Activated CD4-positive, alpha-beta T cell treated with anti-CD3 and anti-CD28 coated beads, Interleukin-2, amount 50 U/mL, for 48 hours (primary cell): Measurements from ENCODE around the gene FOXF2.
A peak's percentile ranks its signal among the peaks of the same experiment; 100 is the strongest.

ENCODE experiments used
- DNase-seq, 2 experiments: peaks; one replicate each; pipeline ENCODE4 v3.0.0-alpha.2; 2020

FOXF2 gene

DNA sequence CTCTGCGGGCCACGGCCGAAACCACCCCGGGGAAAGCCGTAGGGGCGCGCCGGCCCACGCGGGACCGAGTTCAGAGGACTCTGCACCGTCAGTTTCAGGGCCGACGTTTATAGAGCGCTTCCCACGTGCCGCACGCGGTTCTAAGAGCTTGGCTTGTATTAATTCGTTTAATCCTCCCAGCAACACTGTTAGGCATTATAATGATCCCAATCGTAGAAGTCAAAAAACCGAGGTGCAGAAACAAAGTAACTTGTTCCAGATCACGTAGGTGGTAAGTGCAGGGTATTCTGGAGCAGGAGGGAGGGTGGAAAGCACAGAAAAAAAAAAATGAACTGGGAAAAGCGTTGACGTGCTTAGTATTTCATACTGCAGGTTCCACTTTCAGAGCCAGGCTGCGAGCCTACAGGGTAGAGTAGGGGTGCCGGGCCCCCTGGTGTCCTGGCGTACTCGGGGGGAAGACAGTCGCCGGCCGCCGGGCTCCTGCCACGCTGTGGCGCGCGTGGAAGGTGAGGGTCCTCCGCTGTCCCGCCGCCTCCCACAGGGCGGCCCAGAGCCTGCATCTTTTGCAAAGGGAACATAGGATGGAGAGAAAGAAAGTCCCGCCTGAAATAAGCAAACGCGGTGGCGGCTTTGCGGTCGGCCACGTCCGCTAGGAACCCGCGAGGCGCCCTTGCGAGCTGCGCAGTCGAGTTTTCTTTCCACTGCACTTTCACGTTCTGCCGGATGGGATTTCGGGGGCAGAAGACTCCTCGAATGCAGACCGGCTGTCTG, 10.2 kb upstream of the FOXF2 start:
- peak in 1 of 2 experiments; percentile 40 for DNase-seq

DNA sequence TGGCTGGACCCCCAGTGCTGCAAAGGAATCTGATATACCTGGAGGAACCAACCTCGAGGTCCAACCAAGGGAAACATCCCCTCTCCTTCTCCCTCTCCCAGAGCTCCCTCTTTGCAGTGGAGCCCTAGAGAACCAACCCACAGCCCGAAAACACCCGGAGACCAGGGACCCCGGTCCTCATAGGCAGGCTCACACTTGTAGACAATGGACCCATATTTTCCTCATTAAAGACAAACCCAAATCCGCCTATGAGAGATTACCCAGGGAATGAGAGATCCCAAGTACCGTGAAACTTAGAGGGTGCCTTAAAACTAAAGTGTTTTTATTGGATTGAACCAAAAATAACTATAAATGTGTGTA, 9.6 kb upstream of the FOXF2 start:
- DNase-seq, result no peak

DNA sequence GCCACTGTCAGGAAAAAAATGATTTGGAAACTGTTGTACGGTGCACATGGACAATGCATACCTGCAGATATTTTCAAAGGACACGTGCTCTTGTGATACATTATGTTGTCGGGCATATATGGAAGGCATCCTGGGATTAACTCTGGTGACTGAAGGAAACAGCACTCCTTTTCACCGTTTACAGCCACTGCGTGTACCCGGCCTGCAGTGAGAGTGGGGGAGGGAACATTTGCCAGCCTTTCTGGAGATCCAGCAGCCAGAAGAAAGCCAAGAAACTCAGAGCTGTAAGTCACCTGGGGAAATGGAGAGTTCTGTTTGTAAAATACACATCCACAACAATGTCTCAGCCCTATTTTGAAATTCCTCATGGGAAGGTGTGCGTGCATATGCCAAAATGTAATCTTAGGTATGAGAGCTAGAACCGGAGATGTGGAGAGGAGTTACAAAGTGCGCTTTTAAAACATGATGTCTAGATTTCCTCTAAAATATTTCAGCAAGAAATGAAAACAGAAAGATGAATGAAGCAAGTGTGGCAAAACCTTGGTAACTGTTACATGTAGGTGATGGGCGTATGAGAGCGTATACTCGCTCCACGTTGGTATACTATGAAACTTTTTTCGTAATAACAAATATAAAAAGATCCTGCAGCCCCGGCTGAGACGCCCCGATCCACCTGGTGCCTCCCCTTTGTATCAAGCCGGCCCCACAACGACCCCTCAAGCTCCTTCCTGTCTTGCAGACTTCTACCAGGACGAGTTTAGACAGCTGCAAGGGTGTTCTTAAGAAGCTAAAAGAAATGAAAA, 8.6 kb upstream of the FOXF2 start:
- DNase-seq, result no peak

DNA sequence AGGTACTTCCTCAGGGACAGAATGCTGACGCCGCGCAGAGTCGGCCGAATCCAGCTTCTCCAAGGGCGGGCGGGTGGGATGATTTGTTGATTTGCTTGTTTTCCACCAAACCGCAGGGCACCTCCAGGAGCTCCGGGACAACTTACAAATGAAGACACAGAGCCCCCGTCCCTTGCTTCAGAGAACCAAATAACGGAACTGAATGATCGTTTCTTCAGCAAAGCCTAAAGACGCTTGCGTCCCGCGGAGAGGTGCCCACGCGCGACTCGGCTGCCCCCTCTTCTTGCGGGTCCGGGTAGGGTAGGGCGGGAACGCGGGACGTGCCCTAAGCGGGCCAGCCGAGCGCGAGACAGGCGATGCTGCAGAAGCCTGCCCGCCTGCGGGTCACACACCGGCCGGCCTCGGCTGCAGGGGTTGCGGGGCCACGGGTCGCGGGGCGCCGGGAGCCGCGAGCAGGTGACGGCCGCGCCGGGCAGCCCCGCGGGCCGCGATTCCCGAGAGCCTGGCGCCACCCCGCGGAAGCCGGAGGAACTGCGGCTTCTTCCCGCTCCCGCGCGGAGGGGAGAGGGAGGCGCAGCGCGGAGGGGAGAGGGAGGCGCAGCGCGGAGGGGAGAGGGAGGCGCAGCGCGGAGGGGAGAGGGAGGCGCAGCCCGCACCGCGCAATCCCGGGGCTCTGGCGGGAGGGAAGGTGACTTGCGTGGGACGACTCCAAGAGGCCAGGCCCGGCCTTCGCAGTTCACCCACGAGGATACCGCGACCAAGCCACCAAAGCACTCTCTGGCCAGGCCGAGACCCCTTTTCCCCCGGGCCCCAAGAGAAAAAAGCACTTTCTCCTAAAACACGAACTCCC, 7.7 kb upstream of the FOXF2 start:
- peak; percentile 71 to 74 for DNase-seq

DNA sequence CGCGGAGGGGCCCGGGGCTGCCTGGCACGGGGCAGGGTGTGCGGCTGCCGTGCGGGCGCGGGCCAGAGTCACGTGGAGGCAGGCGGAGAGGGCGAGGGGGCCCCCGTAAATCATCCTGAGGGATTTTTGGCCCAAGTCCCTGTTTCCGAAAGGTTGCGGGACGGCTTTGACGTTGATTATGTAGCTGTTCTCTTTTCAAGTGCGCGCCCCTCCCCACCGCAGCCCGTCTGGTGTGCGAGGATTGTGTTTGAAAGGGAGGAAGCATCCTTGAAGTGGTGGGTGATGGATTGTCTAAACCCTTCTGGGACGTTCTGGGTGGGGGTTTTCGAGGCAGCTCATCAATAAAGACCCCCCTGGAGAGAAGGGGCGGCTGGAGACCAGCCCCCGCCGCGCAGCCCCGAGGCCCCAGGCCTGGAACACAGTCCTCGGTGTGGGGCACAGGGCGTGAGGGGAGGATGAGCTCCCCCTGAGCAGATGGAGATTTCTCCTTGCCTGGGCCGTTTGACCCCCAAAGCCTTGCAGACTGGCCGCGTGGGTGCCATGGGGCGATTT, 7.0 kb upstream of the FOXF2 start:
- no peak for DNase-seq

DNA sequence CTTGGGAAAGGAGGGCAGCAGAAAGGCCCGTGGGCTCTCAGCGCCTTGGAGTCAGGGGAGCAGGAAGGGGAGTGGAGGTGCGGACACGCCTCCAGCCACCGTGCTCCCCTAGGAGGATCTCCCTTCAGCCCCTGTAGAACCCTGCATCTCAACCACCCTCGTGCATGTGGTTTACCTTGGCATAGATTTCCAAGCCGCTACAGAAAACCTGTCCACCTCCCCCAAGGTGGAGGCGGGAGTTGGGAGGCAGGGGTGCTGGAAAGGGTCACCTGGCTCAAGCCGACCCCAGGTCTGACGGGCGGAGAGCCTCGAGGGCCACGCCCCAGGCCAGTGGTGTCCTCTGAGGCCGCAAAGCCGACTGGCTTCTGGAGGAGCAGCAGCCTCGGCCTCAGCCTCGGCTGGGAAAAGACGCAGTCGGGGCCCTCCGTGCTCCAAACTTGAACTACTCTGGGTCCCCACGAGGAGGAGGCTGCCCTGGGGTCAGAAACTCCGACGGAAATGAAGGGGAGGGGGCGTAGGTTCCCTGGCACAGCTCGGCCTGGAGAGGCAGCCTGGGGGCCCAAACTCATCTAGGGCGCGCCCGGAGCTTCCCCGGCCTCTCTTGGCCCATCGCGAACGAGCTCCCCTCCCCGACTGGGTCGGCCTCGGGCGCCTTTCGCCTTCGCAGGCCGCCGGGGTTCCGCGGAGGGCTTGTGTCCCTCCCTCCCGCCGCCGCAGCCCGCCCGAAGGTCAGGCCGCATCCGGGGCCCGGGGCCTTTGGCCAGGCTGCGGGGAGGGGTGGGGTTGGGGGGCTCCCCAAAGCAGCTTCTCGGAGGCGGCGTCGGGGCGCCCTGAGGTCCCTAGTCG, 6.3 kb upstream of the FOXF2 start:
- peak in 1 of 2 experiments; percentile 11 for DNase-seq

DNA sequence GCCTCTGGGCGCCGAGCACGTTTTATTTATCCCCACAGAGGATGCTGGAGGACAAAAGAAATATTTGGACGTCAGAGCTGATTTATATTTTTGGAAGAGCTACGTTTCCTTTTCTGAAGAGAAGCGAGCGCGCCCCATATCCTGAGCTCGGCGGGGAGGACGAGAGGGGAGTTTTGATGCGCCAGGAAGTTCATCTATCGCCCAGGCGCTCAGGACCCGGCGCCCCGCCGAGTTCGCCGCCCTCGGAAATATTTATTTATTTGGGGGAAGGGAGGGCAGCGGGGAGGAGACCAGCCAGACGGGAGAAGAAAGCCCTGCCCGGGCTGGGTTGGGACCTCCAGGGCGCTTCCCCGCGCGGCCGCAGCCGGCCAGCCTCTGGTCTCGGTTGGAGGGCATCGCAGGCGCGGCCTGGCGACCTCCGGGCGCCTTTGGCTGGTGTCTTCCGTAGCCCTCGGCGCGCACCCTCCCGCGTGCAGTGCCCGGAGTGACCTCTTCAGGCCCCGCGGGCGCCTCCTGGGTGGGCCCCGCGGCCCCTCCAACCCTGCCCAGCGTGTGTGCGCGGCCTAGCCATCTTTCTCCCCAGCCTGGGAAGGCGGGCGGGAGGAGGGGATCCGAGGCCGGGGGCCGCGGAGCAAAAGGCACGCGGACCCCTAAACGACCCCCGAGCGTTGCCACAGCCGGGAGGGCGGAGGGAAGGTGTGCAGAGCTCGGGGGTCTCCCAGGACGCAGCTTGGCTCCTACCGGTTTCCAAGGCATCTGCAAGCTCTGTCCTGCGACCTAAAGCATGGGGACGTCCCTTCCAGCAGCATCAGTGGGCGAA, 5.4 kb upstream of the FOXF2 start:
- DNase-seq, result no peak

DNA sequence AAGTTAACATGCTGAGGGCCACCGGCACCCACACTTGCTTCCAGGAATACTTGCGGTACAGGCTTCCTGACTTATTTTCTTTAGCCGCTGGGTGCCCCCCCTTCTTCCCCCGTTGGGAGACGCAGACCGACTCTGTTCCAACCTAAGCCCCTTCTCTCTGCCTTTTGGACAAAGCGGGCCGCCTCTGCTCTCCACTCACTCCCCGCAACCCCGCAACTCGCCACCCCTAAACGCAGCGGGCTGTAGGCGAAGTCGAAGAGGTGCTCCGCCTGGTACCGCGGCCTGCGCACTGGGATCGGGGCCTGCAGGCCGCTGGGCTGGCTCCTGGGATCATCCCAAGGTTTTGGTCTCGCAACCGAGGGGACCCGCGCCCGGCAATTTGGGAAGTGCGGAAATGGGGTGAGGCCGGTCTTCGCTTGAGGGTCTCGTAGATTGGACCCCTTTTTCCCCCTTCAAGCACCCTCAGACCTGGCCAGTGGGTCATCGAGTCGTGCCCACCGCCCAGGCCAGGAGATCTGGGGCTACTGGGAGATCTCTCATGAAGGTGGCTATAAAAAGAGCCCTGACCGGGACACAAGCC, 4.7 kb upstream of the FOXF2 start:
- no peak for DNase-seq

DNA sequence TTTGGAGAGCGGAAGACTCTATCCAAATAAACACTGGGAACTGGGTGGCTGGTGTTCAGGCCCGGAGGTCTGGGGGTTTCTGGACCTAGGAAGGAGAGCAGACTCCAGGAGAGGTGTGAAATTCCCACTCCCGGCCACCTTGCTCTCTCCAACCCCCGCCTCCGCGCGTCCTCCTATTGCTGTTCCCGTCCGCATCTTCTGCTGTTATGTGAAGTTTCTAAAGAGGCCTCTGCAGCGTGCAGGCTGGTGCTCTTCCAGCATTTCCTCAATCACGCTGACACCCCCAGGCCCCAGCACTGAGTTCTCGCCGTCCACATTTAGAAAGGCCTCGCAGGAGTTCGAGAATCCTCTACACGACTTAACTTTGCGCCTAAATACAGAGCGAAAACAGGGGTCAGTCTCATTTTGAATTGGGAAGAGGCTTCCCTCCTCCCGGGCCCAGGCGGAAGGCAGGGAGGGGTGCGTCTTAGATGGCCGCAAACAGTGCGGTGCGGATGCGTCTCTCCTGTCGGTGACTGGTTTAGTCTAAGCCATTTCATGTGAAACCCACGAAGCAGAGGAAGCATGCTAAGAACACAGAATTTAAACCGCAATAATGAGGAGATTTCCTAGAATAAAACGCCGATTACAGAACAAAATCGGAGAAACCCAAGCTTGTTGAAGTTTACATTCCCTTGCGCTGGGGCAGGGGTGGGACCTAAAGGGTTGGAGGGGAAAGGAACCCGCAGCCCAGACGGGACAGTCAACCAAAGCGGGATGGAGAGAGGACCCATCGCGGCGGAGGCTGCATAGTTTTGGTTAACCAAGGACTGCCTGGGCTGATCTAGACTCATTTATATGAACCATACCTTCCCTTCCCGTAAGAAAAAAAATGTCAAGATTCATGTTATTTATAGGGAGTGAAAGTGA, 4.0 kb upstream of the FOXF2 start:
- DNase-seq, result no peak

DNA sequence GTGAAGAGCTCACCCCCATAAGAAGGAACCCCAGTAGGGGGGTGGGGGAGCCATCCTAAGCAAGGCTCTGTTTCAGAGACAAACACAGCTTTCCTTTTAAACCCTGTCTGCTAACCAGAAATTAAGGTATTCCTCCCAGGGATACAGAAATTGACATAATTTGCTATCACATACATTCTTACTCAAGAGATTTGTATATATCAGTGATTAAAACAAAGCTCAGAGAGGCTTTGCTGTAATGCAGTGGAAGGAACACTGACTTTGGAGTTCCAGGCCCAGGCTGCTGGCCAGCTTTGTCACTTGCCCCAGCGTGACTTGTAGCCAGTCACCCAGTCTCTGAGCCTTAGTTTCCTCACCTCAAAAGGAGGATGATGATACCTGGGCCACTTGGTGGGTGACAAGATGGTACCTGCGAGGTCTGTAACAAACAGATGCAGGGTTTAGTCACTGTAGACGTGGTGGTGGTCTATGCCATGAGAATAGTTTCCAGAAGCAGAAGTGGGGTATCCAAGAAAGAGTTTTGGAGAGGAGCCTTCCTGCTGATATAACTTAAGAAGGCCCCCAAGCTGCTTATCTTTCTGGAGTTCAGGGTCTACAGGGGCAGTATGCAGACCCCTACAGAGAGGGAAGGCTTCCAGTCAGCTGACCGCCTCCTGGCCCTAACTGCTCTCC, 3.2 kb upstream of the FOXF2 start:
- no peak for DNase-seq

DNA sequence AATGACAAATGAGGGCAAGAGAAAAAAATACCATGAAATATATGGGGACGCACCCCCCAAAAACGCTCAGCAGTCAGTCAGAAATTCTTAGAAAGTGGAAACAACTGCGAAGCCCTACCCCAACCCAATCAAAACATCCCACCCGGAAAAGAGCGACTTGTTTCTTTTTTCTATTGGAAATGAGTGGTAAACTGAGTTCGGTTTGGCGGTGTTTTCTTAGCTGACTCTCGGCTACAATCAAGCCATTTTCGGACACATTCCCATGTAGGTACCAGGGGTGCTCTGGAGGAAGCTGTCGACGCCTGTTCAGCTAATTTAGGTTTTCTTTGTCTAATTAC, 1.9 kb upstream of the FOXF2 start:
- DNase-seq, result no peak

DNA sequence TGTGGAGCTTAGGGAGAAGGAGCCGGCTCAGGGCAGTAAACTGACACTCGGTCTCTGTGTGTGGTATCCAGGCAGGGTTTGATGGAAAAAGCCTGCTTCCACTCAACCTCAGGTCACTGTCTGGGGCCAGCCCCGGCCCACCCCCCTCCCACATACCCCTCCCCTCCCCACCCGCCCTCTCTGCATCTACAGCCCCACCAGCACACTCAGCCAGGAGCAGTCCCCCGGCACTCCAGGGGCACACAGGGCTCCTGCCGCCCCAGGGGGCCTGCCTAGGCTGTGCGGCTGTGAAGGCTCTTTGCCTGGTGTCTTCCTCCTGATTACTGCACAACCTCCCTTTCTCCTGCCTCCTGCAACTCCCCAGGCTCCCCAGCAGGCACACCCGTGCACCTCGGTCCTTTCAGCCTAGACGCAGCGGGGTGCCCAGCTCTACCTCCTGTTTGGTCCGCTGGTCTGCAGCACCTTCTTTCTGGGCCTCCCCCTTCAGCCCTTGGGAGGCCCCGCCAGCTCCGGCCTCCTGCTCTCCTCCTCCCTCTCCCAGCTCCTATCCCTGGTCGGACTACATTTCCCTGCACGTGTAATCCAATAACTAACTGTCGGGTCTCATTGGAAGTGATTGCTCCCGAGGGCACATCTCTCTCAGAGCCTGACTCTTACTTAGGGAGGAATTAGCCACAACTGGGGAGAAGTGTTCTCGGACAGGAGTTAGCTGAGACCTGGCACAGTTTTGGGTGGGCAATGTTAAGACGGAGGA, 1.3 kb upstream of the FOXF2 start:
- DNase-seq, result peak in 1 of 2 experiments; percentile 7

DNA sequence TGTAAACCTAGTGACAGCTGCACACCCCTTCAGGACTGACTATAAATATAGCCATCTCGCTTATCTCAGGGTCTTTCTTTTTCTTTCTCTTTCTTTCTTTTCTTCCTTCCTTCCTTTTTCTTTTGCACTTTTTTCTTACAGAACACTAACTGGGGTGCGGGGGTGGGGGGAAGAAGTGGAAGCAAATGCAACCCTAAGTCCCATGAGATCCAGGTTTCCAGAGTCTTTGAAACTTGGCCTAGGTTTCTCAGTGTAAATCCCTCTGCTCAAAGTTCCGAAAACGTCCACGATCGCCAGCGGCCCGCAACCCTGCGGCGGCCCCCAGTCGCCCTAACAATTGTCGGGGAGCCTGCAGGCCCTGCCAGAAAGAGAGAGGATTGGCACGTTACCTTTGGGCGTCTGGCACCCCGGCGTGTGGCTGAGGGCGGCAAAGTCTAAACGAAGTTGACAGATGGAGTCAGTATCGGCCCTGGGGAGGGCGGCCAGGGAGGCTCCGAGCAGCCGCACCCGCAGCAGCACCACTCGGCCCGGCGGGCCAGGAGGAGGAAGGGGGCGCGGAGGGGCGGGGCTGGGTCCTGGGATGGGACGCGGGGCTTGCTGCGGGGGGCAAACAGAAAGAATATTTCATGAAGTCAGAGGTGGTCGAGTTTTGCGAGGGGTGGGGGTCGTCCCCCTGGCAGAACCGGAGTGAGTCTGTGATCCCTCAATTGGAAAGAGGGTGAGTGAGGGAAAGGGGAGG, 577 bp upstream of the FOXF2 start:
- DNase-seq, result peak in 1 of 2 experiments; percentile 10

DNA sequence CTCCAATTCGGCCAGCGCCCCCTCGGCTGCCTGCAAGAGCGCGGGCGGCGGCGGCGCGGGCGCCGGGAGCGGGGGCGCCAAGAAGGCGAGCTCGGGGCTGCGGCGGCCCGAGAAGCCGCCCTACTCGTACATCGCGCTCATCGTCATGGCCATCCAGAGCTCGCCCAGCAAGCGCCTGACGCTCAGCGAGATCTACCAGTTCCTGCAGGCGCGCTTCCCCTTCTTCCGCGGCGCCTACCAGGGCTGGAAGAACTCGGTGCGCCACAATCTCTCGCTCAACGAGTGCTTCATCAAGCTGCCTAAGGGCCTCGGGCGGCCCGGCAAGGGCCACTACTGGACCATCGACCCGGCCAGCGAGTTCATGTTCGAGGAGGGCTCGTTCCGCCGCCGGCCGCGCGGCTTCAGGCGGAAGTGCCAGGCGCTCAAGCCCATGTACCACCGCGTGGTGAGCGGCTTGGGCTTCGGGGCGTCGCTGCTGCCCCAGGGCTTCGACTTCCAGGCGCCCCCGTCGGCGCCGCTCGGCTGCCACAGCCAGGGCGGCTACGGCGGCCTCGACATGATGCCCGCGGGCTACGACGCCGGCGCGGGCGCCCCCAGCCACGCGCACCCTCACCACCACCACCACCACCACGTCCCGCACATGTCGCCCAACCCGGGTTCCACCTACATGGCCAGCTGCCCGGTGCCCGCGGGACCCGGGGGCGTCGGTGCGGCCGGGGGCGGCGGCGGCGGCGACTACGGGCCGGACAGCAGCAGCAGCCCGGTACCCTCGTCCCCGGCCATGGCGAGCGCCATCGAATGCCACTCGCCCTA, 963 bp downstream of the FOXF2 start:
- DNase-seq, result peak in 1 of 2 experiments; percentile 27

DNA sequence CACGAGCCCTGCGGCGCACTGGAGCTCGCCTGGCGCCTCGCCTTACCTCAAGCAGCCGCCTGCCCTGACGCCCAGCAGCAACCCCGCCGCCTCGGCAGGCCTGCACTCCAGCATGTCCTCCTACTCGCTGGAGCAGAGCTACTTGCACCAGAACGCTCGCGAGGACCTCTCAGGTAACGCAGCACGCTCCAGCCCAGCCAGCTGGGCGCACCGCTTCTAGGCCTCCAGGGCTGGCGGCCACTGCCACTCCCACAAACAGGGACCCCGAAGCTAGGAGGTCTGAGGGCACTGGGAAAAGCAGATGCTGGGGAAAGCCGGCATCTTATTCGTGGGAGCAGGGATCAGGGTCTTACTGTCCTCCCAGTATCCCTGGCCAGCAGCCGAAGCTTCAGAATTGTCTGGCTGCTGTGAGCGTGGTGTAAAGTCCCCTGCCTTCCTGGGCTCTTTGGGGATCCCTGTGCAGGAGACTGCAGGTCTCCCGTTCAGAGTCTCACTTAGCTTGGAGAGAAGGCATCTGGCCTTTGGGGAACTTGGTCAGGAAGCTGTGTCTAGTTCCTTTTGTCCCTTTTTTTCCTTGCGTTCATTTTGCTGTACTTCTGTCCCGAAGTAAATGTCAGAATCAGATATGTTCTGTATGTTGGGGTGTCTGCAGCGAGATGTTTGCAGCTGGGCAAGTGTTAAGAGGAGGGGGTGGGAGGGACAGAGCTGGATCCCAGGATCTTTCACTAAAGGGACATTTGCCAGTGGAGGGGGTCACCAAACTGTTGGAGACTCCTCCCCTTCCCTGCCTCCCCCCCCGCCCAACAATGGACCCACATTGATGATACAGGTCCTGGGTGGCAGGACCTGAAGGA, 1.8 kb downstream of the FOXF2 start:
- peak in 1 of 2 experiments; percentile 9 for DNase-seq

DNA sequence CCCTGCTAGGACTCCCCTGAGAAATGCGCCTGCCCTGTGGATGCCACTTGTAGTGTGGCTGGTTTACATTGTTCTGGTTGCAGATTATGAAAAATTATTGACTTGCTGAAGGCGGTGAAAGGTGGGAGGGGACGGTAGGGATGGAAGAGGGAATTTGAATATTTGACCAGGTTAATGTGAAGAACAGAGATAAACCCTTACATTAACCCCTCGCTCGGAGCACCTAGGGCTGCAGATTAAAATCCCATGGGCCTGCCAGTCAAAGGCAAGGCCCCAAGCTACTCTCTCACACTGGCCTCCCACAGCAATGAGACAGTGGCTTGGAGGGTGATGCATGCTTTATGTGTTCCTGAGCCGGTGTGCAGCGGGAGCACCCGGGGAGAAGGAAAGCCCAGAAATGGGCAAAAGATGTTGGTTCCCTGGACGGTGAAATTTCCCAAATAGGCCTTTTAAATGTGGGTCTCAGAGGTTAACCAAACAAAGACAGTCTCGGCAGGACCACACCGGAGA, 2.5 kb downstream of the FOXF2 start:
- no peak for DNase-seq
